Measurements from ENCODE around the gene RNF14. TPM values are rescaled to one million over a fixed set of nuclear protein-coding genes. Genes with fewer than 3 reads are reported as not detected.
A peak's percentile ranks its signal among the peaks of the same experiment; 100 is the strongest.

Gene RNF14
- total and polyA plus RNA-seq, 2 of the 8 experiments (the other 6 are each of a cell fraction or from before 2014, with no cell fraction given): 4.7 to 20.2 TPM

DNA sequence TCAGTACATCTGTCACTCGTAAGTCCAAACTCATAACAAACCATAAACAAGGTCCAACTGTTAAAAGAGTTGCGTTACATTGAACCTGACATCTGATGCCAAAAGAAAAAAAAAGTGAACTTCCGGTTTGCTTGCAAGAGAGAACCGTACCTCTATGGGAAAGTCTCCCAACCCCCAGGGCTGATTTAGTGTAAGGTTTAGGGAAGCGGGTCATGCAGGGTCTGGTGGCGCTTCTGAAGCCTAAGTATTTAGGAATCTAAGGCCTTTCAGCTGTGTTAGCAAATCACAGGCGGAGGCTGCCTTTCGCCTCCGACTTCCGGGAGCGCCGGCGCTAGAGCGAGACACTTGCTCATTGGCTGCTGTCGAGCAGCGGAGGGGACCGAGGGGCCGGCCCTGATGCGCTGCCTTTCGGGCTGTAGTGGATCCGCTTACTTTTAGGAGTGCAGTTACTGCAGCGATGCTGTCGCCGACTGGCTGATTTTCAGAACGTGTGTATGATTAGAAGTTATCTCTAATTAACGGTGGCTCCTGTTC is 55.9 kb downstream of the RNF14 start (continued):
- TF ChIP-seq, protein P1, sequence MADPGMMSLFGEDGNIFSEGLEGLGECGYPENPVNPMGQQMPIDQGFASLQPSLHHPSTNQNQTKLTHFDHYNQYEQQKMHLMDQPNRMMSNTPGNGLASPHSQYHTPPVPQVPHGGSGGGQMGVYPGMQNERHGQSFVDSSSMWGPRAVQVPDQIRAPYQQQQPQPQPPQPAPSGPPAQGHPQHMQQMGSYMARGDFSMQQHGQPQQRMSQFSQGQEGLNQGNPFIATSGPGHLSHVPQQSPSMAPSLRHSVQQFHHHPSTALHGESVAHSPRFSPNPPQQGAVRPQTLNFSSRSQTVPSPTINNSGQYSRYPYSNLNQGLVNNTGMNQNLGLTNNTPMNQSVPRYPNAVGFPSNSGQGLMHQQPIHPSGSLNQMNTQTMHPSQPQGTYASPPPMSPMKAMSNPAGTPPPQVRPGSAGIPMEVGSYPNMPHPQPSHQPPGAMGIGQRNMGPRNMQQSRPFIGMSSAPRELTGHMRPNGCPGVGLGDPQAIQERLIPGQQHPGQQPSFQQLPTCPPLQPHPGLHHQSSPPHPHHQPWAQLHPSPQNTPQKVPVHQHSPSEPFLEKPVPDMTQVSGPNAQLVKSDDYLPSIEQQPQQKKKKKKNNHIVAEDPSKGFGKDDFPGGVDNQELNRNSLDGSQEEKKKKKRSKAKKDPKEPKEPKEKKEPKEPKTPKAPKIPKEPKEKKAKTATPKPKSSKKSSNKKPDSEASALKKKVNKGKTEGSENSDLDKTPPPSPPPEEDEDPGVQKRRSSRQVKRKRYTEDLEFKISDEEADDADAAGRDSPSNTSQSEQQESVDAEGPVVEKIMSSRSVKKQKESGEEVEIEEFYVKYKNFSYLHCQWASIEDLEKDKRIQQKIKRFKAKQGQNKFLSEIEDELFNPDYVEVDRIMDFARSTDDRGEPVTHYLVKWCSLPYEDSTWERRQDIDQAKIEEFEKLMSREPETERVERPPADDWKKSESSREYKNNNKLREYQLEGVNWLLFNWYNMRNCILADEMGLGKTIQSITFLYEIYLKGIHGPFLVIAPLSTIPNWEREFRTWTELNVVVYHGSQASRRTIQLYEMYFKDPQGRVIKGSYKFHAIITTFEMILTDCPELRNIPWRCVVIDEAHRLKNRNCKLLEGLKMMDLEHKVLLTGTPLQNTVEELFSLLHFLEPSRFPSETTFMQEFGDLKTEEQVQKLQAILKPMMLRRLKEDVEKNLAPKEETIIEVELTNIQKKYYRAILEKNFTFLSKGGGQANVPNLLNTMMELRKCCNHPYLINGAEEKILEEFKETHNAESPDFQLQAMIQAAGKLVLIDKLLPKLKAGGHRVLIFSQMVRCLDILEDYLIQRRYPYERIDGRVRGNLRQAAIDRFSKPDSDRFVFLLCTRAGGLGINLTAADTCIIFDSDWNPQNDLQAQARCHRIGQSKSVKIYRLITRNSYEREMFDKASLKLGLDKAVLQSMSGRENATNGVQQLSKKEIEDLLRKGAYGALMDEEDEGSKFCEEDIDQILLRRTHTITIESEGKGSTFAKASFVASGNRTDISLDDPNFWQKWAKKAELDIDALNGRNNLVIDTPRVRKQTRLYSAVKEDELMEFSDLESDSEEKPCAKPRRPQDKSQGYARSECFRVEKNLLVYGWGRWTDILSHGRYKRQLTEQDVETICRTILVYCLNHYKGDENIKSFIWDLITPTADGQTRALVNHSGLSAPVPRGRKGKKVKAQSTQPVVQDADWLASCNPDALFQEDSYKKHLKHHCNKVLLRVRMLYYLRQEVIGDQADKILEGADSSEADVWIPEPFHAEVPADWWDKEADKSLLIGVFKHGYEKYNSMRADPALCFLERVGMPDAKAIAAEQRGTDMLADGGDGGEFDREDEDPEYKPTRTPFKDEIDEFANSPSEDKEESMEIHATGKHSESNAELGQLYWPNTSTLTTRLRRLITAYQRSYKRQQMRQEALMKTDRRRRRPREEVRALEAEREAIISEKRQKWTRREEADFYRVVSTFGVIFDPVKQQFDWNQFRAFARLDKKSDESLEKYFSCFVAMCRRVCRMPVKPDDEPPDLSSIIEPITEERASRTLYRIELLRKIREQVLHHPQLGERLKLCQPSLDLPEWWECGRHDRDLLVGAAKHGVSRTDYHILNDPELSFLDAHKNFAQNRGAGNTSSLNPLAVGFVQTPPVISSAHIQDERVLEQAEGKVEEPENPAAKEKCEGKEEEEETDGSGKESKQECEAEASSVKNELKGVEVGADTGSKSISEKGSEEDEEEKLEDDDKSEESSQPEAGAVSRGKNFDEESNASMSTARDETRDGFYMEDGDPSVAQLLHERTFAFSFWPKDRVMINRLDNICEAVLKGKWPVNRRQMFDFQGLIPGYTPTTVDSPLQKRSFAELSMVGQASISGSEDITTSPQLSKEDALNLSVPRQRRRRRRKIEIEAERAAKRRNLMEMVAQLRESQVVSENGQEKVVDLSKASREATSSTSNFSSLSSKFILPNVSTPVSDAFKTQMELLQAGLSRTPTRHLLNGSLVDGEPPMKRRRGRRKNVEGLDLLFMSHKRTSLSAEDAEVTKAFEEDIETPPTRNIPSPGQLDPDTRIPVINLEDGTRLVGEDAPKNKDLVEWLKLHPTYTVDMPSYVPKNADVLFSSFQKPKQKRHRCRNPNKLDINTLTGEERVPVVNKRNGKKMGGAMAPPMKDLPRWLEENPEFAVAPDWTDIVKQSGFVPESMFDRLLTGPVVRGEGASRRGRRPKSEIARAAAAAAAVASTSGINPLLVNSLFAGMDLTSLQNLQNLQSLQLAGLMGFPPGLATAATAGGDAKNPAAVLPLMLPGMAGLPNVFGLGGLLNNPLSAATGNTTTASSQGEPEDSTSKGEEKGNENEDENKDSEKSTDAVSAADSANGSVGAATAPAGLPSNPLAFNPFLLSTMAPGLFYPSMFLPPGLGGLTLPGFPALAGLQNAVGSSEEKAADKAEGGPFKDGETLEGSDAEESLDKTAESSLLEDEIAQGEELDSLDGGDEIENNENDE (IDR thresholded peaks at IDR 0.05; ENCODE audit: insufficient replicate concordance, low read length): no peak
- TF ChIP-seq EZH2 (IDR thresholded peaks at IDR 0.05; ENCODE audit: low read depth, low read length, severe bottlenecking): no peak
- TF ChIP-seq TAF1 (IDR thresholded peaks at IDR 0.05; ENCODE audit: low read depth, low read length): peak; percentile 70
- peak; percentile 59 for TF ChIP-seq TAF7 (optimal IDR thresholded peaks at IDR 0.05; ENCODE audit: borderline replicate concordance, low read depth, low read length)
- no peak for TF ChIP-seq ZNF274 (IDR thresholded peaks at IDR 0.05; ENCODE audit: borderline replicate concordance, extremely low read depth, low read length)
- no peak for TF ChIP-seq SAP30 (IDR thresholded peaks at IDR 0.05; ENCODE audit: insufficient read depth, insufficient replicate concordance, low read length)
- 0 out of 3 replicates have a peak, but pooled peaks of 1 of the 2 experiments have one; percentile 21 for TF ChIP-seq EP300 (IDR thresholded peaks at IDR 0.05; ENCODE audit: borderline replicate concordance in 1 of 2, low read depth in 2 of 2, low read length in 2 of 2)
- no peak for TF ChIP-seq NANOG (IDR thresholded peaks at IDR 0.05; ENCODE audit: insufficient read depth, low read depth, low read length, poor library complexity, severe bottlenecking)
- TF ChIP-seq BRCA1 (IDR thresholded peaks at IDR 0.05; ENCODE audit: low read depth, low read length): no peak
- no peak for TF ChIP-seq SIRT6 (IDR thresholded peaks at IDR 0.05; ENCODE audit: low read length)
- no peak for TF ChIP-seq POU5F1 (IDR thresholded peaks at IDR 0.05; ENCODE audit: low read depth, low read length)

Data from H1 (cell line).